ENCODE results near the gene CCDC88C.

- TF ChIP-seq CTCF (IDR thresholded peaks at IDR 0.05) (no peak), POLR2A (IDR thresholded peaks at IDR 0.05) (no peak)
Measured at GRCh38 chr14:91228112-91229004, 189.3 kb downstream of the CCDC88C start.
